GM12878 (cell line): ENCODE results near the gene PCSK5. TPM values are rescaled to one million over a fixed set of nuclear protein-coding genes. Genes with fewer than 3 reads are reported as not detected.

Experiments
- ATAC-seq: fragments of 200-7000 bp; cut with Tn5 transposase; 3 replicates; pipeline ENCODE4 v1.9.1; 2020; ENCODE audit warnings: mild to moderate bottlenecking, moderate library complexity
- BruUV-seq: library from RNA; stranded (reverse); fragments of 400-500 nt; replicated peaks from 2 replicates; lab custom pipeline; 2021; lab: Mats Ljungman, UMichigan
- CTCF ChIA-PET: fragments of 300-600 bp; sonication (Branson Sonifier 250); formaldehyde crosslinking; extraction: SDS; loops from one replicate; lab custom pipeline; 2021; ENCODE audit warnings: inconsistent platforms; lab: Yijun Ruan, JAX
- POLR2A ChIA-PET: fragments of 350-600 bp; formaldehyde crosslinking; extraction: SDS; loops from one replicate; lab custom pipeline; 2021; ENCODE audit warnings: inconsistent platforms; lab: Charles Lee
- RAD21 ChIA-PET: fragments of 300-600 bp; sonication (Branson Sonifier 250); formaldehyde crosslinking; loops from one replicate; lab custom pipeline; 2023; ENCODE audit warnings: antibody characterized with exemption; ENCODE audit not compliant: unreplicated experiment; lab: Charles Lee
- SMC1A ChIA-PET: fragments of 300-600 bp; sonication (Branson Sonifier 250); formaldehyde crosslinking; loops from one replicate; lab custom pipeline; 2023; ENCODE audit not compliant: unreplicated experiment, uncharacterized antibody; lab: Charles Lee
- DNase-seq: peaks from one replicate; pipeline ENCODE4 v3.0.0-alpha.2; 2011; ENCODE audit warnings: low read depth, low spot score
- FAIRE-seq: peaks from 3 replicates; lab custom pipeline; 2011; peaks lifted over from hg19 to GRCh38; lab: Jason Lieb, UNC
- H2AFZ ChIP-seq: 2 replicates; pipeline ENCODE4 v1.6.0; 2011; ENCODE audit warnings: low read depth, low read length, control low read depth; ENCODE audit not compliant: control insufficient read depth
- H3K27ac ChIP-seq: 2 replicates; pipeline ENCODE4 v1.5.1; 2011; ENCODE audit warnings: control low read depth; ENCODE audit not compliant: control insufficient read depth, insufficient read depth
- H3K27me3 ChIP-seq, 2 experiments: replicated peaks in 1 of 2; 2 replicates each; pipeline versions ENCODE4 v1.6.0 to v1.6.1; 2011; ENCODE audit warnings: low read length in 1 of 2; ENCODE audit not compliant: control insufficient read depth in 2 of 2, insufficient read depth in 2 of 2
- H3K36me3 ChIP-seq, 2 experiments: 2 replicates each; pipeline ENCODE4 v1.5.1; 2011; ENCODE audit warnings: low read length in 1 of 2; ENCODE audit not compliant: control insufficient read depth in 2 of 2, insufficient read depth in 2 of 2
- H3K4me1 ChIP-seq: 2 replicates; pipeline ENCODE4 v1.6.1; 2011; ENCODE audit warnings: mild to moderate bottlenecking, low read length, moderate library complexity, mixed read lengths; ENCODE audit not compliant: control insufficient read depth, insufficient read depth
- H3K4me2 ChIP-seq: 2 replicates; pipeline ENCODE4 v1.6.0; 2011; ENCODE audit warnings: control low read depth; ENCODE audit not compliant: control insufficient read depth, insufficient read depth
- H3K4me3 ChIP-seq: fragments of 200-600 bp; sonication (generic); 2 replicates; pipeline ENCODE4 v1.5.1; 2016
- H3K79me2 ChIP-seq: 2 replicates; pipeline ENCODE4 v1.6.0; 2011; ENCODE audit warnings: low read length; ENCODE audit not compliant: control insufficient read depth, insufficient read depth
- H3K9ac ChIP-seq: 2 replicates; pipeline ENCODE4 v1.8.0; 2011; ENCODE audit warnings: low read length, control low read depth, mixed read lengths; ENCODE audit not compliant: control insufficient read depth, insufficient read depth
- H3K9me3 ChIP-seq: replicated peaks from 3 replicates; pipeline ENCODE4 v1.5.1; 2011; ENCODE audit warnings: mild to moderate bottlenecking, low read length; ENCODE audit not compliant: control insufficient read depth, insufficient read depth
- H4K20me1 ChIP-seq: 2 replicates; pipeline ENCODE4 v1.6.0; 2011; ENCODE audit not compliant: control insufficient read depth, insufficient read depth
- ATF2 ChIP-seq: IDR thresholded peaks from 2 replicates; pipeline ENCODE4 v1.6.1; 2012; ENCODE audit warnings: low read length, inconsistent platforms
- BCLAF1 ChIP-seq: fragments of 450-650 bp; IDR thresholded peaks from 2 replicates; pipeline ENCODE4 v1.6.1; 2017; ENCODE audit warnings: antibody characterized with exemption, mild to moderate bottlenecking, moderate library complexity
- BRCA1 ChIP-seq: IDR thresholded peaks from 2 replicates; pipeline ENCODE4 v1.6.1; 2011; ENCODE audit warnings: low read depth, low read length, improper control_type of control experiment
- E2F8 ChIP-seq: fragments of 450-650 bp; IDR thresholded peaks from 2 replicates; pipeline ENCODE4 v1.6.1; 2018; ENCODE audit warnings: mild to moderate bottlenecking, low read depth, moderate library complexity; ENCODE audit not compliant: partially characterized antibody
- GABPA ChIP-seq: IDR thresholded peaks from 2 replicates; pipeline ENCODE4 v1.6.1; 2014; ENCODE audit warnings: antibody characterized with exemption, low read depth, mild to moderate bottlenecking, inconsistent platforms
- HDAC2 ChIP-seq: fragments of 200-600 bp; sonication (generic); IDR thresholded peaks from 2 replicates; pipeline ENCODE4 v1.6.1; 2017
- NFYA ChIP-seq: IDR thresholded peaks from 2 replicates; pipeline ENCODE4 v1.6.1; 2011; ENCODE audit warnings: low read depth, mild to moderate bottlenecking, low read length, improper control_type of control experiment, borderline replicate concordance
- RBBP5 ChIP-seq: fragments of 200-600 bp; sonication (generic); conservative IDR thresholded peaks from 2 replicates; pipeline ENCODE4 v1.6.1; 2016
- TARDBP ChIP-seq: IDR thresholded peaks from 2 replicates; pipeline ENCODE4 v1.6.1; 2016; ENCODE audit warnings: borderline replicate concordance
- ZNF622 ChIP-seq: fragments of 450-650 bp; IDR thresholded peaks from 2 replicates; pipeline ENCODE4 v1.6.1; 2017; ENCODE audit warnings: mild to moderate bottlenecking, inconsistent platforms
- WGBS: methylation state at CpG from one replicate; pipeline ENCODE4 v1.1.6; 2016; ENCODE audit warnings: low lambda C conversion rate; ENCODE audit not compliant: insufficient replicate concordance, insufficient coverage; ENCODE audit errors: missing lambda C conversion rate; 5-methylcytosine and 5-hydroxymethylcytosine counted together
- in situ Hi-C: fragments of 300-500 bp; cut with MboI; formaldehyde crosslinking; loops from 9 replicates; pipeline ENCODE4 v1.14.3; 2018; ENCODE audit warnings: mixed read lengths
- intact Hi-C: fragments of 100-400 bp; cut with micrococcal nuclease; formaldehyde crosslinking; loops from one replicate; pipeline ENCODE4 v1.14.2; 2022; ENCODE audit not compliant: unreplicated experiment
- polyA plus RNA-seq, 11 experiments: library from polyadenylated mRNA; depleted of rRNA in 4 of 11; unstranded in 6 of 11; stranded (reverse) in 5 of 11; fragments of >200 nt; fragmentation: Nextera tagmentation in 4 of 11; fragmentation: Illumina TruSeq in 1 of 11; extraction: Ambion mirVana in 4 of 11; extraction: Trizol in 1 of 11; gene quantifications; 1 replicate in 1 of 11; 2 replicates in 10 of 11; pipeline versions ENCODE4 v1.2.1 to v1.2.3, GENCODE V29; 2011 to 2016; ENCODE audit warnings: inconsistent platforms in 2 of 11, missing spikeins in 2 of 11, low read depth in 1 of 11
- total RNA-seq, 4 experiments: library from RNA; depleted of rRNA in 3 of 4; stranded (reverse); fragments of >200 nt in 3 of 4; fragmentation: Illumina TruSeq in 1 of 4; extraction: Trizol in 1 of 4; gene quantifications; 2 replicates each; pipeline versions ENCODE4 v1.2.1 to v1.2.3, GENCODE V29; 2013 to 2021
- TF ChIP-seq, protein P1 (sequence below): IDR thresholded peaks from 2 replicates; pipeline ENCODE4 v1.6.1; 2011; ENCODE audit warnings: low read depth, low read length, improper control_type of control experiment, borderline replicate concordance
- TF ChIP-seq, protein P2 (sequence below): fragments of 150-350 bp; IDR thresholded peaks from 2 replicates; pipeline ENCODE4 v1.6.1; 2016; ENCODE audit warnings: low read depth, low read length

Gene PCSK5
- total and polyA plus RNA-seq, 10 of the 15 experiments (the other 5 are each of a cell fraction or from before 2014, with no cell fraction given), result 0.01 to 0.13 (median 0.04) TPM; not detected in 3

GRCh38 chr9:76373784-76374474, 483.5 kb downstream of the PCSK5 start:
- Histone ChIP-seq H4K20me1 (no peaks in the 10 kb centered on the region), H3K9me3 (no peaks in the 10 kb centered on the region), H3K27ac (no peak overlapping the region), H3K4me1 (peaks cover 10% of the 10 kb centered on the region), H3K27me3 (no peaks in the 10 kb centered on the region), H3K36me3 (no peaks in the 10 kb centered on the region), H3K9ac (no peak overlapping the region), H3K79me2 (no peaks in the 10 kb centered on the region), H2AFZ (no peak overlapping the region), H3K4me2 (no peak overlapping the region), H3K4me3 (no peak overlapping the region)
- intact Hi-C loops, result no loop called here
- no TSS peak for BruUV-seq
- in situ Hi-C loops, result no loop called here
- CTCF ChIA-PET, result no interaction called here
- DNase-seq (no peak), ATAC-seq (no peak), FAIRE-seq (no peak)
- RAD21 ChIA-PET, result interaction anchor here (0.6 to 0.9 kb wide), 2 partner anchors 10 to 21 kb away, joined by 3 read pairs; no protein-coding TSS in a partner anchor
- WGBS, result 51% methylated on average over 6 of the region's 6 CpGs
- SMC1A ChIA-PET, result no interaction called here
- POLR2A ChIA-PET, result no interaction called here
- TF ChIP-seq, protein P1, sequence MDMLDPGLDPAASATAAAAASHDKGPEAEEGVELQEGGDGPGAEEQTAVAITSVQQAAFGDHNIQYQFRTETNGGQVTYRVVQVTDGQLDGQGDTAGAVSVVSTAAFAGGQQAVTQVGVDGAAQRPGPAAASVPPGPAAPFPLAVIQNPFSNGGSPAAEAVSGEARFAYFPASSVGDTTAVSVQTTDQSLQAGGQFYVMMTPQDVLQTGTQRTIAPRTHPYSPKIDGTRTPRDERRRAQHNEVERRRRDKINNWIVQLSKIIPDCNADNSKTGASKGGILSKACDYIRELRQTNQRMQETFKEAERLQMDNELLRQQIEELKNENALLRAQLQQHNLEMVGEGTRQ, result no peak
- no peak for TF ChIP-seq GABPA
- TF ChIP-seq E2F8, result no peak
- no peak for TF ChIP-seq RBBP5
- TF ChIP-seq TARDBP, result no peak
- TF ChIP-seq ATF2, result no peak
- no peak for TF ChIP-seq ZNF622
- TF ChIP-seq, protein P2, sequence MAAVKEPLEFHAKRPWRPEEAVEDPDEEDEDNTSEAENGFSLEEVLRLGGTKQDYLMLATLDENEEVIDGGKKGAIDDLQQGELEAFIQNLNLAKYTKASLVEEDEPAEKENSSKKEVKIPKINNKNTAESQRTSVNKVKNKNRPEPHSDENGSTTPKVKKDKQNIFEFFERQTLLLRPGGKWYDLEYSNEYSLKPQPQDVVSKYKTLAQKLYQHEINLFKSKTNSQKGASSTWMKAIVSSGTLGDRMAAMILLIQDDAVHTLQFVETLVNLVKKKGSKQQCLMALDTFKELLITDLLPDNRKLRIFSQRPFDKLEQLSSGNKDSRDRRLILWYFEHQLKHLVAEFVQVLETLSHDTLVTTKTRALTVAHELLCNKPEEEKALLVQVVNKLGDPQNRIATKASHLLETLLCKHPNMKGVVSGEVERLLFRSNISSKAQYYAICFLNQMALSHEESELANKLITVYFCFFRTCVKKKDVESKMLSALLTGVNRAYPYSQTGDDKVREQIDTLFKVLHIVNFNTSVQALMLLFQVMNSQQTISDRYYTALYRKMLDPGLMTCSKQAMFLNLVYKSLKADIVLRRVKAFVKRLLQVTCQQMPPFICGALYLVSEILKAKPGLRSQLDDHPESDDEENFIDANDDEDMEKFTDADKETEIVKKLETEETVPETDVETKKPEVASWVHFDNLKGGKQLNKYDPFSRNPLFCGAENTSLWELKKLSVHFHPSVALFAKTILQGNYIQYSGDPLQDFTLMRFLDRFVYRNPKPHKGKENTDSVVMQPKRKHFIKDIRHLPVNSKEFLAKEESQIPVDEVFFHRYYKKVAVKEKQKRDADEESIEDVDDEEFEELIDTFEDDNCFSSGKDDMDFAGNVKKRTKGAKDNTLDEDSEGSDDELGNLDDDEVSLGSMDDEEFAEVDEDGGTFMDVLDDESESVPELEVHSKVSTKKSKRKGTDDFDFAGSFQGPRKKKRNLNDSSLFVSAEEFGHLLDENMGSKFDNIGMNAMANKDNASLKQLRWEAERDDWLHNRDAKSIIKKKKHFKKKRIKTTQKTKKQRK, result no peak
- no peak for TF ChIP-seq BCLAF1
- no peak for TF ChIP-seq HDAC2
- TF ChIP-seq BRCA1, result no peak
- TF ChIP-seq NFYA, result no peak
